Hematopoietic multipotent progenitor cell treated with erythropoietin and hydrocortisone succinate and interleukin-3 and kit ligand, for 6 days (in vitro differentiated cells): Measurements from ENCODE around the gene PRKD1.
"Not testable (repeated sequence)": the region's sequence is repeated elsewhere in the genome, so short reads cannot be mapped to it uniquely, and the experiment has no call there.

ENCODE experiments used
- DNase-seq: peaks from one replicate; pipeline ENCODE4 v3.0.0-alpha.2; 2015

PRKD1 gene

DNA sequence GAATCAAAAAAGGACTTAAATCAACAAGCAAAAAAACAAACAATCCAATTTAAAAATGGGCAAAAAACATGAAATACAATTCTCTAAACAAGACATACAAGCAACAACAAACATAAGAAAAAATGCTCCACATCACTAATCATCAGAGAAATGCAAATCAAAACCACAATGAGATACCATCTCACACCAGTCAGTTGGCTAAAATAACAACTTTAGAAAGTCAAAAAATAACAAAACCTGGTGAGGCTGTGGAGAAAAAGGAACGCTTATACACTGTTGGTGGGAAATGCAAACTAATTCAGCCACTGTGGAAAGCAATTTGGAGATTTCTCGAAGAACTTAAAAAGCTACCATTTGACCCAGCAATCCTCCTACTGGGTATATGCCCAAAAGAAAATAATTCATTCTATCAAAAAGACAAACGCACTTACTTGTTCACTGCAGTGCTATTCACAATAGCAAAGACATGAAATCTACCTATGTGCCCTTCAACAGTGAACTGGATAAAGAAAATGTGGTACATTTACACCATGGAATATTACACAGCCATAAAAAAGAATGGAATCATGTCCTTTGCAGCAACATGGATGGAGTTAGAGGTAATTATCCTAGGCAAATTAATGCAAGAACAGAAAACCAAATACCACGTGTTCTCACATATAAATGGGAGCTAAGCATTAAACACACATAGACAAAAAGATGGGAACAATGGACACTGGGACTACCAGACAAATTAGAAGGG is 26.9 kb downstream of the PRKD1 start:
- DNase-seq, result no peak

DNA sequence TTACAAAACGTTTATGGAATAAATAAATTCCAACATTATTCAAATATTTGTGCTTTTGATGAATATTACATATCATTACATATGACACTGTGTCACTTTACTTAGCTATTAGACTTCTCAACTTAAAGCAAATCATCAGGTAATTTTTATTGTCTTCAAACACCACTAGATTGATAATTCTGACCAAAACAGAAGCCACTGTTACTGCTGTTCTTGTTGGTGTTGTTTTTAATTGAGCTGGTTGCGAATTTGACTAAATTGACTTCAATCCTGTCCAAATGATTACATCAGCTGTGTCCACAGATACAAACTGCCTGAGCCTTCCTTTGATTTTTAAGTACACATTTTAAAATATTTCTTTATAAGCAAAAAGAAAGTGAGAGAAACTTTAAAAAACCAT is 29.2 kb downstream of the PRKD1 start:
- DNase-seq, result no peak

DNA sequence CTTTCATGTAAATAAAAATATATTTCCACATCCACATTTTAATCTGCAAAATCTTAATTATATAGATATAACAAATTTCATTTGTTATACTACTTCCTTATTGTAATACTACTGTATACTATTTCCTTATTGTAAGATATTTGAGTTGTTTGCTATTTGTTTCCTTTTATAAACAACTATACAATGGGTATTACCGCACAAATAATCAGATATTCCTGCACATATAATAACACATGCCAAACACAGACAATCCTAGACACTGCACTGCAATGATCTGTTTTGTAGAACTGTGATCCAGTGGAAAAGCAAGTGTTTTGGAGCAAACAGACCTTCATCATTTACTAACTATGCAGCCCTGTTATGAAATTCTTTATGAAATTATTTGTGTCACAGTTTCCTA is 30.5 kb downstream of the PRKD1 start:
- no peak for DNase-seq

DNA sequence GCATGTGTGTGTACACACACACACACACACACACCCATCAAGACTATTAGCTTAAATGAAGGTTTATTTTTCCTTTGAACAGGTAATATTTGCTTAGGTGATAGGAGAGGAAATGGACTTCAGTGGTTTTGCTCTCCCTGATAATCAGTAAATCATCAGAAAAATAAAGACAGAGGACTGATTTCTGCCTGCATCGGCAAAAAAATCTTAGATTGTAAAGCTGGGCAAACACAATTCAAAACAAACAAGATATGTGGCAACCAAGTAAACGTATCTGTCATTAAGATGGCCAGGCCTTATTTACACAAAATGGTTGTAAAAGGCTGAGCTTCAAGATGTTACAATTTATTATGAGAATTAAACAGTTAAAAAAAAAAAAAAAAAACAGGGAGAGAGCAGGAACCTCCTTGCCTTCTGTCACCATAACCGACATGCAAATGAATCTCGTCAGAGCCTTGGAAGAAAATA is 31.3 kb downstream of the PRKD1 start:
- no peak for DNase-seq

DNA sequence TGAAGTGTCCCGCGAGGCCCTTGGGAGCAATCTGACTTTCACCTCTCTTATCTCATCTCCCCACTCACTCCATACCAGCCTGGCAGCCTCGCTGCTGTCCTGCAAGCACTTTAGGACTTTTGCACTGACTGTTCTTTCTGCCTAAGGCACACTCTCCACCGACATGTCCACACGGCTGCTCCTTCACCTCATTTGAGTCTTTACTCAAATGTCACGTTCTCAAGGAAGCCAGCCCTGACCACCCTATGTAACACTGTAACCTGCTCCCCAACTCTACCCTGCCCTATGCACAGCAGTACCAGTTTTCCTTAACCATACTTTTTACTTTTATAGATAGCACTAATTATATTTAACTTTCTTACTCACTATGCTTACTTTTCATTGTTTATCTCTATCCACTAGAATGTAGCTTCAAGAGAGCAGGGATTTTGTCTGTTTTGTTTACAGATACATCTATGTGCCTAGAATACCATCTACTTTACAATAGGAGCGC is 32.0 kb downstream of the PRKD1 start:
- DNase-seq, result no peak

DNA sequence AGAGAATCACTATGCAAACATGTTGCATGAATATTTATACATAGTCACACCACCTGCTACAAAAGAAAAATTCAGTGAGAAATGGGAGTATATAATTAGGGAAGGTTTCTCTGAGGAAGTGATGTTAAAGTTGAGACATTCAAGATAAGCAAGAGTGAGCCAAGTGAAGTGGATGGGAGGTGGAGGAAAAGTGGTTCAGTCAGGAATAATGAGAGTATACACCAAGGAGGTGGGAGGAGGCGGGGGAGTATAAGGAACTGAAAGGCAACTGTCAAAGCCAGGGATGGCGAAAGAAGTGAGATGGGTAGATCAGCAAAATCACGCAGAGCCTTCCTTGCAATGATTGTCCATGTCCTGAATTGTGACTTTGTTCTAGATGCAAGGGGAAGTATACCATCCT is 33.7 kb downstream of the PRKD1 start:
- no peak for DNase-seq

DNA sequence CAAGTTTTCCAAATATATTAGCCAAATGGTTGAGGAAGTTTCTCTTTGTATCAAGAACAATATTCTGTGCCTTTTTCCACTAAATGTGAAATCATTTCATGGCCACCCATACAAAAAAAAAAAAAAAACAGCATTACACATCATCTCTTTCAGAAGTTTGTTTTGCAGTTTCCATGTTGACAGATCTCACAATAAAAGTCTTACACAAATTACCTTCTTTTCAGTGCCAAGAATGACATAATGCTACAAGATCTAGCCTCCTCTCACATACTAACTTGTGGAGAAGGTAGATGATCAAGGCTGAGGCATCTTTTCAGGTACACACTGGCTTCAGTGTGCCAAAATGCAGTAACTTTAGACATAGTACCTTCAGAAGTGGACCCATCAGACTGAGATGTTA is 35.3 kb downstream of the PRKD1 start:
- DNase-seq, result no peak

DNA sequence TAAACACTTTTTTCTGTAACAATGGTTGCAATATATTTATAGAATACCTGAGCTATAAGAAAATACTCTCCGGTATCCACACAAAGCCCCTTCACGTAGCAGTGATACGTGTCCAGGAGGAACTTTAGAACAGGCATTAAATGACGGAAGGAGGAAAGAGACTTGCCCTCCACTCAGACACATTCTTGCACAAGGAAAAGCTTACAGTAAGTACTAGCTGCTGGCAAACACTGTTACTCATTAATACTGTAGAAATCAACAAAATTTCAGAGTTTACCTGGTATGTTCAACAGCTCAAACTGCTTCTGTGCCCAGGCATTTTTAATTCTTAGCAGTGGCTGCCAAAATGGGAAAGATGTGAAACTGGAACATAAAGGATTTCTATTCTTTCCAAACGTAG is 41.7 kb downstream of the PRKD1 start:
- no peak for DNase-seq

DNA sequence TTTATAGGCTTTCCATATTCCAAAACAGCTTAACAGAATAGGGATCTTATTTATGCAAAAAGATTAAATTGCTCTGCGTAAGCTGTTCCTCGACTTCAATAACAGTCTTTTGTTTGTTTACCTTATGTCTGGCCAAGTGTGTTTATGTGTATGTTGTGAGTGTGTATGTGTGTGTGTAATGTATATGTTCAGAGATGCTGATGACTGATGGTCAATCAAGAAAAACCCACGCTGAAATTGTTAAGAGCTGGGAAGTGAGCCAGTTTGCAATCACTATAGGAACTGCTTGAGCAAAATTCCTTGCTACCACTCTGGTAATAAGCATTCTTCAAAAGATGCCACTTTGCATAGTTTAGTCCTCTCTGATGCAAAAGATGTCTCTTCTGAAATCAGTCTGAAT is 59.6 kb downstream of the PRKD1 start:
- DNase-seq, result no peak

DNA sequence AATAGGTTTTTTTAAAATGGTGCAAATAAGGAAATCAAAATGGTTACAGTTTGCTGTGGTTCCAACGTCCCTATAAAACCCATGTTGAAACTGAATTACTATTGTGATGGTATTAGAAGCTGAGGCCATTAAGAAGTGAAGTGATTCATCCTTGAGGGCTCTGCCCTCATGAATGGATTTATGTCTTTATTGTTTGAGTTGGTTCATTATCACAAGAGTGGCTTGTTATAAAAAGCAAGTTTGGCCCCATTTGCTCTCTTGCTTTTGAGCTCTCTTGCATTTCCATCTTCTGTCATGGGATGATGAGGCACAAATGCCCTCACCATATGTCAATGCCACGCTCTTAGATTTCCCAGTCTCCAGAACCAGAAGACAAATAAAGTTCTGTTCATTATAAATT is 62.3 kb downstream of the PRKD1 start:
- no peak for DNase-seq

DNA sequence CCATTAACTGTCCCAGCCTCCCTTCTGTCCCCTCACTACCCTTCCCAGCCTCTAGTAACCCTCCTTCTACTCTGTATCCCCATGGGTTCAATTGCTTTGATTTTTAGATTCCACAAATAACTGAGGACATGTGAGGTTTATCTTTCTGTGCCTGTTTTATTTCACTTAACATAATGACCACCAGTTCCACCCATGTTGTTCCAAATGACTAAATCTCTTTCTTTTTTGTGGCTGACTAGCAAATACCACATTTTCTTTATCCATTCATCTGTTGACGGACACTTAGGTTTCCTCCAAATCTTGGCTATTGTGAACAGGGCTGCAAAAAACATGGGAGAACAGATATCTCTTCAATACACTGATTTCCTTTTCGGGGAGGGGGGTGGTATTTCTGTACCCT is 65.7 kb downstream of the PRKD1 start:
- DNase-seq, result no peak

DNA sequence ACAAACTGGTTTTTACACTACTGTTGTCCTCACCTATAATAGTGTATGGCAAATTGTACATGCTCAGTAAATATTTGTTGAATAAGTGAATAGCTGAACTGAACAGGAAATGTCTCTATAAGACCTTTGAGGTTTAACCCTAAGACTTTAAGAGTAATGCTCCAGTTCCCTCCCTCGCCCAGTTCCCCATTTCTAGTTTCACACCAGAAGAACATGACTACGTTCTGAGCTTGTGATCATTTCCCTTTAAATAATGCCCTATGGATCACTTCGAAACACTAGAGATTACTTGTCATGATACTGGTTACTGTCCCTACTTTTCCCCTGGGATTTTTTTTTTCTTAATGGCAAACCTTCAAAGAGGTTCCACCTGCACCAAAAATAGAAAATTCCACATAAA is 69.3 kb downstream of the PRKD1 start:
- peak; percentile 1 for DNase-seq

DNA sequence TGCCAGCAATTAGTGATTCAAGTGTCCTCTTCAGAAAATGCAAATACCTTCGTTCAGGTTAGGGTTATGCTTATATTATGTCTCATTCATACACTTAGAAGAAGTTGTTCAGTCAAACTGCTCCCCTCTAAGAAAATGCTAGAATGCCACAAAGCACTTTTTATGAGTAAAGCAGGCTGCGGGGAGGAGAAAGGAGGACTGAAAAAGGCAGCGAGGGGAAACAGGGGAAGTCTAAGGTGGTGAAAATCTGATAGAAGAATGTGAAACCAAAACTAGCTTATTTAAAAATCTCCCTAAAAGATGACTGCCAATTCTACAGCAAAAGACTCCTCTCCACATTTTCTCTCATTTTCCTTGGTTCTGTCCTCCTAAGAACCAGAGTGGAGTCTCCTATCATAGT is 70.1 kb downstream of the PRKD1 start:
- no peak for DNase-seq

DNA sequence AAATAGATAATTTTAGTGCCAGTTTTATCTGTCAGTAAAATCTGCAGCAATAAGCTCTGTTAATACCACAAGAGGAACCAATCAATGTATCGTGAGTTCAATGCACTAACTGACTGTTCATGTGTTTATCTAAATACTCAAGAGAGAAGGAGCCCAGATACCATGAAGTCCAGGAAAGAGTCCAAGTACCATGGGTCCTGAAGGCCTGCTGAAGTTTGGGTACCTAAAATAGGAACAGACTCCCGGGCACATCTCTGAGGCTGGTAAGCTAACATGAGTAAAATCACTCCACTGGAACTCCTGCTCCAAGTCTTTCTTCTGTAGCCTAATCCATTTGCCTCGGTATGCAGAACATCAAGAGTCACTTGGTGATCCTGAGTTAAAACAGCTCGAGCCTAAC is 71.1 kb downstream of the PRKD1 start:
- no peak for DNase-seq

DNA sequence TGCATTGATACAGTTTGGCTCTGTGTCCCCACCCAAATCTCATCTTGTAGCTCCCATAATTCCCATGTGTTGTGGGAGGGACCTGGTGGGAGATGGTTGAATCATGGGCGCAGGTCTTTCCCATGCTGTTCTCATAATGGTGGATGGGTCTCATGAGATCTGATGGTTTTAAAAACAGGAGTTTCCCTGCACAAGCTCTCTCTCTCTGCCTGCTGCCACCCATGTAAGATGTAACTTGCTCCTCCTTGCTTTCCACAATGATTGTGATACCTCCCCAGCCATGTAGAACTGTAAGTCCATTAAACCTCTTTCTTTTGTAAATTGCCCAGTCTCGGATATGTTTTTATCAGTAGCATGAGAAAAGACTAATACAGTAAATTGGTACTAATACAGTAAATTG is 74.0 kb downstream of the PRKD1 start:
- not testable (repeated sequence) for DNase-seq

DNA sequence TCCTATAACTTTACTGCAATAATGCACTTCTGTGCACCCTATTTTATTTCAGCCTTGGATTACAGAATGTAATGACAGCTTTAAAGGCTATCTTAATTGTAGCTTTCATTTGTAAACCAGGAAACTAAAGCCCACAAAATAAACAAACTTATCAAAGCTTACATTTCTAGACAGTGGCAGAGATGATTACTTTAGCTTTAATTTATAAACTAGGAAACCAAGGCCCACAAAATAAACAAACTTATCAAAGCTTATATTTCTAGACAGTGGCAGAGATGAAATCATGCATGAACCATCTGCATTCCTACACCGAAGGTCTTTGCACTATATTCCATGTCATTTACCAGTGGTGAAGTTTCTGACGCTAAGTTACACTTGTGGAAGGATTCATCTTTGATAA is 74.4 kb downstream of the PRKD1 start:
- DNase-seq, result no peak

DNA sequence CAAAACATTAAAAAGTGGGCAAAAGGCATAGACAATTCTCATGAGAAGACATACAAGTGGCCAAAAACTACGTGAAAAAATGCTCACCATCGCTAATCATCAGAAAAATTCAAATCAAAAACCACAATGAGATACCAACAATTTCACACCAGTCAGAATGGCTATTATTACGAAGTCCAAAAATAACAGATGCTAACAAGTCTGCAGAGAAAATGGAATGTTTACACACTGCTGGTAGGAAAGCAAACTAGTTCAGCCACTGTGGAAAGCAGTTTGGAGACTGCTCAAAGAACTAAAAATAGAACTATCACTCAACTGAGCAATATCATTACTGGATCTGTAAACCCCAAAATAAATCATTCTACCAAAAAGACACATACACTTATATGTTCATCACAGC is 76.2 kb downstream of the PRKD1 start:
- DNase-seq, result no peak

DNA sequence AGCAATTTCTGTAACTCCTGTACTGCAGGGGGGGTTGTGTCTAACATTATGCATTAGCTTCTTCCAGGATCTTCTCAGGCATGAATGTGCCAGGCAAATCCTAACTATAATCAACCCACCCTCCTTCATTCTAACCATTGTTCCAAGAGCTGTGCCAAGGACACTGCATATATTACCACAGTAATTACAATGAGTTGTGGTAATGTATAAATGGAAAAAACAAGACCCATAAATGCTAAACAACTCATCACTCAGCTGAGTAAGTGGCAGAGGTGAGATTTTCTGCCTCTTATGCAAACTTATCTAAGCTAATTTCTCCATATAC is 80.6 kb downstream of the PRKD1 start:
- DNase-seq, result no peak

DNA sequence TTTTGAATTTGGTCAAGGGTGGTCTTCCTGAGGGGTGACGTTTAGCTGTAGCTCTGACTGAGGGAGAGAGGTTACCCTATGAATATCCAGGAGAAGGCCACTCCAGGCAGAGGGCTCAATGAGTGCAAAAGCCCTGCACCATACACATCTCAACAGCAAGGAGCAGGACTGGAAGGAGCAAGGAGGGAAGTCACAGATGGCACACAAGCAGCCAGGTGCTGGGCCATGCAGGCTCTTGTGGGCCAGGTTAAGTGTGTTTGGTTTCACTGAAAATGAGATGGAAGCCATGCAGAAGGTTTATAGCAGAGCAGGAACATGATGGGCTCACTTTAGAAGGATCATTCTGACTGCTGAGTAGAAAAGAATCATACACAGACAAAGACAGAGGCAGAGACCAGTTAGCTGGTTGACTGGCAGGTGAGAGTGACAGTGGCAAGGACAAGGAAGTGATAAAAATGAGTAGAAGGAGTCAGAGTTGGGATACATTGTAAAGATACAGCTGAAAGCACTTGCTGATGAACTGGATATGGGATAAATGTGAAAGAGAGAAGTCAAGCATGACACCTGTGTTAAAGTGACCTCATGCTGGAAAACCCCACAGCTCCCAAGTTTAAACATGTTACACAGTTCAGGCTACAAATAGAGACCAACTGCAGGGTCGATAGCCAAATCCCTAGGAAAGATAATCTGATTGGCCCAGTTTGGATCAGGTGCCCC is 81.2 kb downstream of the PRKD1 start:
- DNase-seq, result no peak

DNA sequence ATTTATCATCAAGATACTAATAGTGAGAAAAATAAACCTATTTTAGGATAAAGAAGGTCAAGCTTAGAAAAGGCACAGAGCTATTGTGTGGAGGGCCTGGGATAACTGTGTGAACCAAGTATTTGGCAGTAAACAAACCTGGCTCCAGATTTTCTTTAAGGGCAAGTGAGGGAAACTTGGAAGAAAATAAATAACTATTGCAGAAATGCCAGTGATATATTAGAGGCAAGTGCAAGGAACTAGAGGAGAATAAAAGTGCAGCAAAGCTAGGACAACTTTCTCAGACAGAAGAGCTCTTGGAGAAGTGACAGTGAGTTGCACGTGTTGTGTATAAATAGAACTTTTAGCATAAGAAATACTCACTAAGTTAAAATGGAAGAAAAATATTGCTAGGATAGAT is 83.7 kb downstream of the PRKD1 start:
- no peak for DNase-seq

DNA sequence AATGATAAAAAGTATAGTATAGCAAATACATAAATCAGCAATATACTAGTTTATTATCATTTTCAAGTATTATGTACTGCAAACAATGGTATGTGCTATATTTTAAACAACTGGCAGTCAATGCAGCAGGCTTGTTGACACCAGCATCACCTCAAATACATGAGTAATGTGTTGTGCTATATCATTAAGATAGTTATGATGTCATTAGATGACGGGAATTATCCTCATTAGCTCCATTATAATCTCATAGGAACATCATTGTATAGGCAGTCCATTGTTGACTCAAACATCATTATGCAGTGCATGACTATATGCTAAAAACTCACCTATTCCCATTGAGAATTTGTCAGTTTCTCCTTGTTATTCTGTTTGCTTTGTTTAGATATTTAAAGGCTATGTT is 85.4 kb downstream of the PRKD1 start:
- DNase-seq, result no peak

DNA sequence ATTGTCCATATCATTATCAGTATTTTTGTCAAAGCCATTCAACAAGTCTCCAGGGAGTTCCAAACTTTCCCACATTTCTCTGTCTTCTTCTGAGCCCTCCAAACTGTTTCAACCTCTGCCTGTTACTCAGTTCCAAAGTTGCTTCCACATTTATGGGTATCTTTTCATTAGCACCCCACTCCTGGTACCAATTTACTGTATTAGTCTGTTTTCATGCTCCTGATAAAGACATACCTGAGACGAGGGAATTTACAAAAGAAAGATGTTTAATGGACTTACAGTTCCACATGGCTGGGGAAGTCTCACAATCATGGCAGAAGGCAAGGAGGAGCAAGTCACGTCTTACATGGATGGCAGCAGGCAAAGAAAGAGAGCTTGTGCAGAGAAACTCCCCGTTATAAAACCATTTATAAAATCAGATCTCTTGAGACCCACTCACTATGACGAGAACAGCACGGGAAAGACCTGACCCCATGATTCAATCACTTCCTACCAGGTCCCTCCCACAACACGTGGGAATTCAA is 87.2 kb downstream of the PRKD1 start:
- not testable (repeated sequence) for DNase-seq

DNA sequence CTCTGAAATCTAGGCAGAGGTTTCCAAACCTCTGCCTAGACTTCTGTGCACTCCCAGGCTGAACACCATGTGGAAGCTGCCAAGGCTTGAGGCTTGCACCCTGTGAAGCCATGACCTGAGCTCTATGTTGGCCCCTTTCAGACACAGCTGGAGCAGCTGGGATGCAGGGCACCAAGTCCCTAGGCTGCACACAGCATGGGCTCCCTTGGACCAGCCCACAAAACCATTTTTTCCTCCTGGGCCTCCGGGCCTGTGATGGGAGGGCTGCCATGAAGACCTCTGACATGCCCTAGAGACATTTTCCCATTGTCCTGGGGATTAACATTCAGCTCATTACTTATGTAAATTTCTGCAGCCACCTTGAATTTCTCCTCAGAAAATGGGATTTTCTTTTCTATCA is 88.0 kb downstream of the PRKD1 start:
- not testable (repeated sequence) for DNase-seq

DNA sequence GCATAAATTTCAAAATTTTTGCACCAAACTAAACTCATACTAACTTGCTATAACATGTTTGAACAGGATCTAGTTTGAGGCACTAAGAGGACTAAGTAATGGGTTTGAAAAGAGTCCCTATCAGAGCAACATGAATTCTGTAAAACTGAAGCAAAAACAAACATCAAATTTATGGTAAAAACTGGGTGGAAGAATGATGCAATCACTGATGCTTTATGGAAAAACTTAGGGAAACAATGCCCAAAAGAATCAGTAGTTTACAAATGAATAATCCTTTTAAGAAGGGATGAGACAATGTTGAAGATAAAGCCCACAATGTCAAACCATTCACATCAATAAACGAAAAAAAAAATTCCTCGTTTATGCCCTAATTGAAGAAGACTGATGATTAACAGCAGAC is 88.9 kb downstream of the PRKD1 start:
- no peak for DNase-seq

DNA sequence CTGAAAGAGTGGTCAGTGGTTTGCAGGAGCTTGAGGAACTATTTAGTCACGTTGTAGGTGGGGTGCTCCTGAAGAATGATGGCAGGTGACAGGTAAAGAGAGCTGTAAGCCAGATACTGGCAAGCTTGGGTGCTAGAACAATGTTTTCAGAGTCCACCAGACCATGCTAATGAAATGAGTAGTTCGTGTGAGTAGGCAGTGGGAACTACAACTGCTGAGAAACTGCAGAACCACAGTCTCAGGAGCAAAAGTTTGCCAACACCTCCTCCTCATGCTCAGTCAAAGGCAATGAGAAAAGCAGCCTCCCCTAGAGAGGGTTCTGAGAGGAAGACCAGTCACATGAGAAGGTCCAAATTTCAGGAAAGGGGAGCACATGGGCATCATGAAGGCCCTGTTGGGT is 91.3 kb downstream of the PRKD1 start:
- no peak for DNase-seq
